Esophagus squamous epithelium (tissue), 4 donors: ENCODE data around the gene BAHCC1.

Experiments
- CTCF ChIP-seq, 6 experiments: fragments of 450-650 bp in 4 of 6; fragments of 200-600 bp in 2 of 6; sonication (generic) in 2 of 6; IDR thresholded peaks; one replicate each; pipeline ENCODE4 v1.5.1; 2016 to 2019; ENCODE audit warnings: antibody characterized with exemption in 6 of 6, mild to moderate bottlenecking in 4 of 6, moderate library complexity in 4 of 6
- POLR2A ChIP-seq, 4 donors: fragments of 450-650 bp; IDR thresholded peaks; one replicate each; pipeline ENCODE4 v1.6.1; 2017; ENCODE audit warnings: antibody characterized with exemption in 4 of 4, mild to moderate bottlenecking in 4 of 4, moderate library complexity in 3 of 4

GRCh38 chr17:81393684-81394376 lies 1.4 kb upstream of the BAHCC1 start:
- TF ChIP-seq CTCF (IDR thresholded peaks at IDR 0.05) (peak in 2 of 6 experiments; percentile 0 to 17), POLR2A (IDR thresholded peaks at IDR 0.05) (peak in 3 of 4 donors; percentile 68 to 86 (median 70))
